IMR-90 (cell line): ENCODE measurements around the gene MAP1LC3A. TPM values are rescaled to one million over a fixed set of nuclear protein-coding genes. Genes with fewer than 3 reads are reported as not detected.

Source experiments
- ATAC-seq: fragments of 200-7000 bp; cut with Tn5 transposase; 2 replicates; pipeline ENCODE4 v1.9.1; 2020; ENCODE audit warnings: low read depth, mild to moderate bottlenecking, moderate library complexity
- BruUV-seq: library from RNA; stranded (reverse); fragments of 400-500 nt; replicated peaks from 2 replicates; lab custom pipeline; 2021; lab: Mats Ljungman, UMichigan
- CTCF ChIA-PET: fragments of 300-600 bp; formaldehyde crosslinking; extraction: SDS; loops from one replicate; lab custom pipeline; 2021; ENCODE audit warnings: antibody characterized with exemption; lab: Yijun Ruan, JAX
- POLR2A ChIA-PET: fragments of 300-600 bp; sonication (Branson Sonifier 250); formaldehyde crosslinking; loops from one replicate; lab custom pipeline; 2022; ENCODE audit warnings: antibody characterized with exemption; ENCODE audit not compliant: unreplicated experiment; lab: Charles Lee
- DNase-seq: peaks from one replicate; pipeline ENCODE4 v3.0.0; 2013
- H2AFZ ChIP-seq: replicated peaks from 2 replicates; pipeline ENCODE3; 2013; ENCODE audit warnings: low read length, mild to moderate bottlenecking; ENCODE audit not compliant: poor library complexity
- H2AK5ac ChIP-seq: 2 replicates; pipeline ENCODE4 v1.6.1; 2013; ENCODE audit warnings: low read depth, low read length, inconsistent platforms
- H2AK9ac ChIP-seq: replicated peaks from 2 replicates; pipeline ENCODE3; 2013; ENCODE audit warnings: mild to moderate bottlenecking, low read depth, low read length, moderate library complexity; ENCODE audit not compliant: poor library complexity
- H2BK120ac ChIP-seq: 2 replicates; pipeline ENCODE4 v1.6.1; 2013; ENCODE audit warnings: low read depth, low read length, inconsistent platforms
- H2BK15ac ChIP-seq: 3 replicates; pipeline ENCODE4 v1.6.1; 2013; ENCODE audit warnings: low read depth, low read length, inconsistent platforms
- H2BK20ac ChIP-seq: 2 replicates; pipeline ENCODE4 v1.6.1; 2013; ENCODE audit warnings: low read depth, mild to moderate bottlenecking, inconsistent platforms, low read length, moderate library complexity
- H2BK5ac ChIP-seq: 2 replicates; pipeline ENCODE4 v1.6.1; 2013; ENCODE audit warnings: mild to moderate bottlenecking, low read depth, low read length, inconsistent platforms; ENCODE audit not compliant: poor library complexity, severe bottlenecking
- H3K14ac ChIP-seq: replicated peaks from 2 replicates; pipeline ENCODE4 v1.6.1; 2013; ENCODE audit warnings: low read depth, low read length, inconsistent platforms
- H3K18ac ChIP-seq: 2 replicates; pipeline ENCODE4 v1.6.1; 2013; ENCODE audit warnings: low read depth, low read length, control low read depth
- H3K23ac ChIP-seq: 2 replicates; pipeline ENCODE4 v1.6.1; 2013; ENCODE audit warnings: low read depth, low read length, inconsistent platforms
- H3K27ac ChIP-seq: 2 replicates; pipeline ENCODE4 v1.5.1; 2013; ENCODE audit warnings: mild to moderate bottlenecking, control low read depth, low read length; ENCODE audit not compliant: insufficient read depth
- H3K27me3 ChIP-seq: 2 replicates; pipeline ENCODE4 v1.6.1; 2013; ENCODE audit warnings: low read length; ENCODE audit not compliant: control insufficient read depth, insufficient read depth
- H3K36me3 ChIP-seq: 2 replicates; pipeline ENCODE4 v1.6.1; 2013; ENCODE audit warnings: low read length, mixed read lengths; ENCODE audit not compliant: control insufficient read depth, insufficient read depth
- H3K4ac ChIP-seq: 2 replicates; pipeline ENCODE4 v1.6.1; 2013; ENCODE audit warnings: low read depth, low read length, inconsistent platforms
- H3K4me1 ChIP-seq: 2 replicates; pipeline ENCODE4 v1.6.1; 2013; ENCODE audit warnings: low read length, mixed read lengths; ENCODE audit not compliant: control insufficient read depth, insufficient read depth
- H3K4me2 ChIP-seq: 2 replicates; pipeline ENCODE4 v1.6.1; 2013; ENCODE audit warnings: low read depth, mild to moderate bottlenecking, control low read depth, low read length, moderate library complexity
- H3K4me3 ChIP-seq: 2 replicates; pipeline ENCODE4 v1.5.1; 2013; ENCODE audit warnings: low read depth, mild to moderate bottlenecking, control low read depth, low read length, moderate library complexity; ENCODE audit not compliant: insufficient read depth
- H3K56ac ChIP-seq: 2 replicates; pipeline ENCODE4 v1.6.1; 2013; ENCODE audit warnings: low read length, inconsistent platforms; ENCODE audit not compliant: insufficient read depth; ENCODE audit errors: extremely low read depth
- H3K79me1 ChIP-seq, 2 experiments: 2 replicates each; pipeline ENCODE4 v1.6.1; 2013; ENCODE audit warnings: low read length in 2 of 2, inconsistent platforms in 1 of 2, low read depth in 1 of 2
- H3K9ac ChIP-seq: 2 replicates; pipeline ENCODE4 v1.6.1; 2013; ENCODE audit warnings: low read depth, low read length, control low read depth
- H3K9me1 ChIP-seq: 2 replicates; pipeline ENCODE4 v1.6.1; 2013; ENCODE audit warnings: low read length, inconsistent platforms; ENCODE audit not compliant: insufficient read depth
- H3K9me3 ChIP-seq: 2 replicates; pipeline ENCODE4 v1.6.1; 2013; ENCODE audit warnings: low read length; ENCODE audit not compliant: control insufficient read depth, insufficient read depth
- H4K20me1 ChIP-seq: 2 replicates; pipeline ENCODE4 v1.6.1; 2013; ENCODE audit warnings: low read length, inconsistent platforms; ENCODE audit not compliant: insufficient read depth
- H4K5ac ChIP-seq: 2 replicates; pipeline ENCODE4 v1.6.1; 2013; ENCODE audit warnings: mild to moderate bottlenecking, low read depth, low read length, control low read depth
- H4K8ac ChIP-seq, 2 experiments: 2 replicates each; pipeline ENCODE4 v1.6.1; 2013; ENCODE audit warnings: low read depth in 2 of 2, low read length in 2 of 2, control low read depth in 1 of 2, inconsistent platforms in 1 of 2
- H4K91ac ChIP-seq: 2 replicates; pipeline ENCODE4 v1.6.1; 2013; ENCODE audit warnings: low read depth, low read length, inconsistent platforms; ENCODE audit not compliant: insufficient read depth
- BHLHE40 ChIP-seq: fragments of 150-350 bp; IDR thresholded peaks from 2 replicates; pipeline ENCODE4 v1.6.1; 2016; ENCODE audit warnings: mild to moderate bottlenecking, low read depth, low read length
- CEBPB ChIP-seq: IDR thresholded peaks from 2 replicates; pipeline ENCODE4 v1.6.1; 2012; ENCODE audit warnings: low read depth, low read length, improper control_type of control experiment
- CHD1 ChIP-seq: IDR thresholded peaks from 2 replicates; pipeline ENCODE4 v1.6.1; 2012; ENCODE audit warnings: low read depth, low read length, improper control_type of control experiment
- CTCF ChIP-seq: conservative IDR thresholded peaks from 2 replicates; pipeline ENCODE4 v1.5.1; 2012; ENCODE audit warnings: mild to moderate bottlenecking, low read depth, low read length, improper control_type of control experiment
- ELK1 ChIP-seq: fragments of 150-350 bp; IDR thresholded peaks from 2 replicates; pipeline ENCODE4 v1.6.1; 2016; ENCODE audit warnings: low read depth, mild to moderate bottlenecking, low read length, moderate library complexity, borderline replicate concordance
- FOS ChIP-seq: fragments of 150-350 bp; IDR thresholded peaks from 2 replicates; pipeline ENCODE4 v1.6.1; 2016; ENCODE audit warnings: low read depth, low read length
- MAFK ChIP-seq: IDR thresholded peaks from 2 replicates; pipeline ENCODE4 v1.6.1; 2012; ENCODE audit warnings: low read depth, low read length, improper control_type of control experiment
- MAZ ChIP-seq: IDR thresholded peaks from 2 replicates; pipeline ENCODE4 v1.6.1; 2012; ENCODE audit warnings: low read depth, mild to moderate bottlenecking, low read length, improper control_type of control experiment, moderate library complexity, borderline replicate concordance
- MXI1 ChIP-seq: IDR thresholded peaks from 2 replicates; pipeline ENCODE4 v1.6.1; 2012; ENCODE audit warnings: low read depth, mild to moderate bottlenecking, low read length, moderate library complexity, borderline replicate concordance
- NFE2L2 ChIP-seq: fragments of 150-350 bp; IDR thresholded peaks from 2 replicates; pipeline ENCODE4 v1.6.1; 2016; ENCODE audit warnings: low read depth, mild to moderate bottlenecking, low read length
- POLR2A ChIP-seq: IDR thresholded peaks from 2 replicates; pipeline ENCODE4 v1.6.1; 2012; ENCODE audit warnings: mild to moderate bottlenecking, low read depth, low read length
- RAD21 ChIP-seq: IDR thresholded peaks from 2 replicates; pipeline ENCODE4 v1.6.1; 2012; ENCODE audit warnings: low read length, improper control_type of control experiment
- RFX5 ChIP-seq: IDR thresholded peaks from 2 replicates; pipeline ENCODE4 v1.8.0; 2012; ENCODE audit warnings: low read depth, mild to moderate bottlenecking, low read length, moderate library complexity
- SMC3 ChIP-seq: fragments of 150-350 bp; IDR thresholded peaks from 2 replicates; pipeline ENCODE4 v1.6.1; 2016; ENCODE audit warnings: low read depth, mild to moderate bottlenecking, antibody characterized with exemption, low read length, moderate library complexity
- USF2 ChIP-seq: fragments of 150-350 bp; IDR thresholded peaks from 2 replicates; pipeline ENCODE4 v1.6.1; 2017; ENCODE audit warnings: mild to moderate bottlenecking, antibody characterized with exemption, low read length, low read depth
- WGBS, 2 experiments: methylation state at CpG; one replicate each; pipeline versions ENCODE4 v1.1.5 to v1.1.7; 2013; ENCODE audit warnings: missing lambda C conversion rate in 2 of 2; ENCODE audit not compliant: insufficient read length in 1 of 2; ENCODE audit errors: extremely low coverage in 2 of 2; 5-methylcytosine and 5-hydroxymethylcytosine counted together
- dilution Hi-C: fragments of 300-500 bp; cut with HindIII; formaldehyde crosslinking; loops from one replicate; pipeline ENCODE4 v1.14.3; 2018; ENCODE audit warnings: low sequenced_read_pairs; ENCODE audit not compliant: unreplicated experiment
- in situ Hi-C: fragments of 300-500 bp; cut with MboI; formaldehyde crosslinking; loops from 3 replicates; pipeline ENCODE4 v1.14.3; 2019; ENCODE audit warnings: low sequenced_read_pairs, inconsistent platforms, mixed read lengths
- intact Hi-C: fragments of 100-400 bp; cut with micrococcal nuclease; formaldehyde crosslinking; loops from 2 replicates; pipeline ENCODE4 v1.10.0; 2022
- polyA plus RNA-seq, 3 experiments: library from polyadenylated mRNA; depleted of rRNA; stranded (reverse); fragments of >200 nt; gene quantifications; 2 replicates each; pipeline ENCODE4 v1.2.3, GENCODE V29; 2012; ENCODE audit warnings: low replicate concordance in 1 of 3
- total RNA-seq: library from RNA; depleted of rRNA; stranded (reverse); fragments of >200 nt; gene quantifications from 2 replicates; pipeline ENCODE4 v1.2.3, GENCODE V29; 2012

The MAP1LC3A gene
- total and polyA plus RNA-seq, 2 of the 4 experiments (the other 2 are of a cell fraction) = 10.0 to 39.7 TPM

GRCh38 chr20:34570859-34571306, 12.4 kb downstream of the MAP1LC3A start:
- TF ChIP-seq NFE2L2 (no peak), ELK1 (no peak), RFX5 (no peak), CTCF (no peak), FOS (peak; percentile 37; the same call in 1 of the 2 replicates), MAZ (no peak), MXI1 (no peak), SMC3 (no peak), RAD21 (no peak), USF2 (no peak), POLR2A (no peak), CHD1 (no peak), CEBPB (peak; percentile 7; the same call in 1 of the 2 replicates), MAFK (no peak), BHLHE40 (no peak)
- Histone ChIP-seq H4K5ac (no peak overlapping the region), H3K14ac (0 out of 2 replicates have a peak overlapping the region, but pooled peaks have one; percentile 3), H3K4ac (peak overlapping the region; percentile 3; the same call in 1 of the 2 replicates), H3K4me1 (peaks cover 3% of the 10 kb centered on the region), H4K20me1 (no peaks in the 10 kb centered on the region), H2BK5ac (no peak overlapping the region), H3K27ac (no peak overlapping the region), H3K9me1 (peaks cover 18% of the 10 kb centered on the region), H4K91ac (no peak overlapping the region), H3K9me3 (no peaks in the 10 kb centered on the region), H3K9ac (no peak overlapping the region), H3K18ac (no peak overlapping the region), H2AK9ac (no peak overlapping the region), H4K8ac (peak overlapping the region in 1 of 2 experiments; percentile 41; a peak in 1 of 4 replicates), H2AFZ (no peak overlapping the region), H2BK20ac (no peak overlapping the region; the same call in 1 of the 2 replicates), H2AK5ac (no peak overlapping the region), H2BK15ac (no peak overlapping the region), H3K4me3 (no peak overlapping the region), H3K79me1 (no peaks in the 10 kb centered on the region), H3K23ac (peak overlapping the region; percentile 41; the same call in 1 of the 2 replicates), H3K4me2 (no peak overlapping the region), H3K56ac (no peak overlapping the region), H3K36me3 (0 out of 2 replicates have a peak, but pooled peaks cover 1% of the 10 kb centered on the region), H2BK120ac (no peak overlapping the region), H3K27me3 (no peaks in the 10 kb centered on the region)
- in situ Hi-C loops = no loop called here
- BruUV-seq = no TSS peak
- intact Hi-C loops = loop anchor here (10.0 kb wide), 1 partner anchor 394 kb away; no protein-coding TSS in a partner anchor
- dilution Hi-C loops = no loop called here
- POLR2A ChIA-PET = no interaction called here
- WGBS, 2 experiments = no CpG with 5 or more reads among the region's 3 CpGs
- peak; percentile 81 for DNase-seq
- ATAC-seq = peak; percentile 57
- CTCF ChIA-PET = interaction anchor here (0.5 kb wide), 1 partner anchor 164 kb away, joined by 3 read pairs; no protein-coding TSS in a partner anchor
